K562 (cell line): ENCODE measurements around the gene GLYAT. TPM values are rescaled to one million over a fixed set of nuclear protein-coding genes. Genes with fewer than 3 reads are reported as not detected.

Experiments
- COPS2 ChIP-seq: fragments of 450-650 bp; conservative IDR thresholded peaks from 2 replicates; pipeline ENCODE4 v1.6.1; 2016; ENCODE audit warnings: mild to moderate bottlenecking, moderate library complexity
- HLTF ChIP-seq: fragments of 450-650 bp; IDR thresholded peaks from 2 replicates; pipeline ENCODE4 v1.6.1; 2016
- KLF10 ChIP-seq: fragments of 250-450 bp; sonication (Bioruptor Pico); IDR thresholded peaks from 2 replicates; pipeline ENCODE4 v1.6.1; 2021; ENCODE audit warnings: matching md5 sums
- MAFG ChIP-seq: fragments of 450-650 bp; conservative IDR thresholded peaks from 2 replicates; pipeline ENCODE4 v1.6.1; 2016; ENCODE audit warnings: missing genetic modification characterization, missing compliant biosample characterization
- MTA1 ChIP-seq: fragments of 450-650 bp; IDR thresholded peaks from 2 replicates; pipeline ENCODE4 v1.6.1; 2017; ENCODE audit warnings: borderline replicate concordance
- MYBL2 ChIP-seq, 2 experiments: fragments of 450-650 bp in 1 of 2; sonication (generic) in 1 of 2; formaldehyde crosslinking in 1 of 2; IDR thresholded peaks; 2 replicates each; pipeline versions ENCODE4 v1.6.1 to v1.8.1; 2017 to 2022; ENCODE audit warnings: borderline replicate concordance in 1 of 2, inconsistent platforms in 1 of 2, low read depth in 1 of 2, mild to moderate bottlenecking in 1 of 2, missing genetic modification reagents in 1 of 2, moderate library complexity in 1 of 2
- NCOA6 ChIP-seq: fragments of 450-650 bp; IDR thresholded peaks from 2 replicates; pipeline ENCODE4 v1.6.1; 2017; ENCODE audit warnings: mild to moderate bottlenecking
- PYGO2 ChIP-seq: fragments of 450-650 bp; IDR thresholded peaks from 2 replicates; pipeline ENCODE4 v1.6.1; 2016; ENCODE audit warnings: mild to moderate bottlenecking, missing genetic modification characterization, moderate library complexity, missing compliant biosample characterization
- RBM39 ChIP-seq: fragments of 200-400 bp; formaldehyde crosslinking; optimal IDR thresholded peaks from 2 replicates; pipeline ENCODE3; 2018; ENCODE audit warnings: low read depth, low read length
- TAF7 ChIP-seq: fragments of 450-650 bp; IDR thresholded peaks from 2 replicates; pipeline ENCODE4 v1.6.1; 2016; ENCODE audit warnings: missing genetic modification characterization, missing compliant biosample characterization
- TBP ChIP-seq: optimal IDR thresholded peaks from 2 replicates; pipeline ENCODE3; 2011; ENCODE audit warnings: low read depth, low read length, improper control_type of control experiment
- TCF3 ChIP-seq: sonication (generic); formaldehyde crosslinking; IDR thresholded peaks from 2 replicates; pipeline ENCODE4 v1.4.0; 2020; ENCODE audit warnings: mild to moderate bottlenecking, missing genetic modification reagents
- ZNF707 ChIP-seq: fragments of 250-450 bp; sonication (Bioruptor Pico); conservative IDR thresholded peaks from 2 replicates; pipeline ENCODE4 v1.8.0; 2022; ENCODE audit warnings: inconsistent platforms, mild to moderate bottlenecking, moderate library complexity
- polyA plus RNA-seq, 8 experiments: library from polyadenylated mRNA; depleted of rRNA in 4 of 8; stranded (reverse) in 5 of 8; unstranded in 3 of 8; fragments of >200 nt; fragmentation: Nextera tagmentation in 2 of 8; fragmentation: Illumina TruSeq in 1 of 8; extraction: Ambion mirVana in 2 of 8; extraction: Trizol in 1 of 8; gene quantifications; 2 replicates each; pipeline versions ENCODE4 v1.2.1 to v1.2.3, GENCODE V29; 2011 to 2014; ENCODE audit warnings: inconsistent platforms in 1 of 8, missing spikeins in 1 of 8
- total RNA-seq, 7 experiments: library from RNA; depleted of rRNA in 6 of 7; stranded (reverse); fragments of >200 nt in 6 of 7; fragmentation: Illumina TruSeq in 2 of 7; extraction: Trizol in 2 of 7; gene quantifications; 2 replicates each; pipeline versions ENCODE4 v1.2.1 to v1.2.3, GENCODE V29; 2011 to 2021; ENCODE audit warnings: low replicate concordance in 1 of 7
- TF ChIP-seq, protein P1 (sequence below), 2 experiments: fragments of 250-450 bp in 1 of 2; fragments of 450-650 bp in 1 of 2; sonication (Bioruptor Pico) in 1 of 2; IDR thresholded peaks; 2 replicates each; pipeline versions ENCODE4 v1.6.1 to v1.8.0; 2016 to 2021; ENCODE audit warnings: mild to moderate bottlenecking in 2 of 2, moderate library complexity in 2 of 2, missing compliant biosample characterization in 1 of 2, missing genetic modification characterization in 1 of 2
- TF ChIP-seq, protein P2 (sequence below): sonication (generic); formaldehyde crosslinking; IDR thresholded peaks from 2 replicates; pipeline ENCODE4 v1.8.0; 2022; ENCODE audit warnings: missing genetic modification reagents, mild to moderate bottlenecking, moderate library complexity, borderline replicate concordance
- TF ChIP-seq, protein P3 (sequence below): fragments of 200-800 bp; sonication (Bioruptor generic); IDR thresholded peaks from 2 replicates; pipeline ENCODE4 v1.6.1; 2017; ENCODE audit warnings: missing genetic modification characterization, missing compliant biosample characterization
- TF ChIP-seq, protein P4 (sequence below), 2 experiments: IDR thresholded peaks in 1 of 2; conservative IDR thresholded peaks in 1 of 2; 2 replicates each; pipeline ENCODE4 v1.6.1; 2016; ENCODE audit warnings: low read depth in 2 of 2, mild to moderate bottlenecking in 1 of 2, missing compliant biosample characterization in 1 of 2, missing genetic modification characterization in 1 of 2, moderate library complexity in 1 of 2
- TF ChIP-seq, protein P5 (sequence below): fragments of 250-450 bp; sonication (Bioruptor Pico); IDR thresholded peaks from 2 replicates; pipeline ENCODE4 v1.5.0; 2022; ENCODE audit warnings: mild to moderate bottlenecking

GLYAT gene
- total and polyA plus RNA-seq, 9 of the 15 experiments (the other 6 are each of a cell fraction or from before 2014, with no cell fraction given) = not detected

DNA sequence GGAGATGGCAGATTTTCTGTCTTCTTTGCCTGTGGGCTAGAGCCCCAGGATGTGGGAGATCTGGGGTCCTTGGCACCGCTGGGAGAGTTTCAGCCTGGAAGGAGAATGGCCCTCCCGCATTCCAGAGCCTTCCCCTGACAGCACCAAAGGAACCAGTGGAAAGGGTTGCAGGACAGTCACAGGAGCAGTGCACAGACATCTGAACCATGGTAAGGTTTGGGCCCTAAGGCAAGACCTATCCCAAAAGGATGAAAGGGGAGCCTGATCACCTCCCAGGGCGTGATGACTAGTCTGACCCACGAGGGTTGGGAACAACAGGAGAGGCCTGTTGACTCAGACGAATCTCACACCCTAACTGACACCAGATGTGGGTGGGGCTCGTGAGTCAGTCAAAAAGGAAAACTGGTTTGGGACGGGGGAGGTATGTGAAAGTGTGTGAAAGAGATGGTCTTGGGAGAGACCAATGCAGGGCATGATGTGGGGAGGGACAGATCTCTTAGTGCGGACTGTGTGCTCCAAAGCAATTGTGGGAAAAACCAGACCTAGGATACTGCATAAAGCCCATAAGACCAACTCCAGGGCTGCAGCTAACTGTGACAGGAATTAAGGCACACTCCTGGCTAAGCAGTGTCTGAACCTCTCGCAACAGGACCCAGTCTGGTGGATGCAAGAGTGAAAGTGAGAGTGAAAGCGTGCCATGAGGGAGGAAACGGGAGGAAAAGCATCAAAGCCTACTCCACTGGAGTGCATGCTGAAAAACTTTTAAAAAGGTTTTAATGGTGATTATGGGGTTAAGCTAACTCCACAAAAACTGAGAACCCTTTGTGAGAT lies 39.1 kb upstream of the GLYAT start (continued):
- TF ChIP-seq, protein P1, sequence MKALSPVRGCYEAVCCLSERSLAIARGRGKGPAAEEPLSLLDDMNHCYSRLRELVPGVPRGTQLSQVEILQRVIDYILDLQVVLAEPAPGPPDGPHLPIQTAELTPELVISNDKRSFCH (CRISPR knock-in tag; IDR thresholded peaks at IDR 0.05) = no peak
- TF ChIP-seq, protein P1 (tag; IDR thresholded peaks at IDR 0.05) = peak; percentile 54
- TF ChIP-seq, protein P2, sequence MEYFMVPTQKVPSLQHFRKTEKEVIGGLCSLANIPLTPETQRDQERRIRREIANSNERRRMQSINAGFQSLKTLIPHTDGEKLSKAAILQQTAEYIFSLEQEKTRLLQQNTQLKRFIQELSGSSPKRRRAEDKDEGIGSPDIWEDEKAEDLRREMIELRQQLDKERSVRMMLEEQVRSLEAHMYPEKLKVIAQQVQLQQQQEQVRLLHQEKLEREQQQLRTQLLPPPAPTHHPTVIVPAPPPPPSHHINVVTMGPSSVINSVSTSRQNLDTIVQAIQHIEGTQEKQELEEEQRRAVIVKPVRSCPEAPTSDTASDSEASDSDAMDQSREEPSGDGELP = peak; percentile 54; the same call in 1 of the 2 replicates
- no peak for TF ChIP-seq PYGO2 (tag)
- peak; percentile 57 for TF ChIP-seq MYBL2 (IDR thresholded peaks at IDR 0.05; ENCODE audit: low read depth)
- TF ChIP-seq MYBL2 (CRISPR knock-in tag; IDR thresholded peaks at IDR 0.05; ENCODE audit: borderline replicate concordance) = no peak
- TF ChIP-seq RBM39 = no peak
- 0 out of 2 replicates have a peak, but pooled peaks have one; percentile 8 for TF ChIP-seq ZNF707 (CRISPR knock-in tag)
- TF ChIP-seq, protein P3, sequence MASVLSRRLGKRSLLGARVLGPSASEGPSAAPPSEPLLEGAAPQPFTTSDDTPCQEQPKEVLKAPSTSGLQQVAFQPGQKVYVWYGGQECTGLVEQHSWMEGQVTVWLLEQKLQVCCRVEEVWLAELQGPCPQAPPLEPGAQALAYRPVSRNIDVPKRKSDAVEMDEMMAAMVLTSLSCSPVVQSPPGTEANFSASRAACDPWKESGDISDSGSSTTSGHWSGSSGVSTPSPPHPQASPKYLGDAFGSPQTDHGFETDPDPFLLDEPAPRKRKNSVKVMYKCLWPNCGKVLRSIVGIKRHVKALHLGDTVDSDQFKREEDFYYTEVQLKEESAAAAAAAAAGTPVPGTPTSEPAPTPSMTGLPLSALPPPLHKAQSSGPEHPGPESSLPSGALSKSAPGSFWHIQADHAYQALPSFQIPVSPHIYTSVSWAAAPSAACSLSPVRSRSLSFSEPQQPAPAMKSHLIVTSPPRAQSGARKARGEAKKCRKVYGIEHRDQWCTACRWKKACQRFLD (CRISPR knock-in tag) = peak; percentile 83; the same call in 1 of the 2 replicates
- TF ChIP-seq MTA1 = peak; percentile 55
- peak; percentile 68 for TF ChIP-seq TCF3 (CRISPR knock-in tag)
- TF ChIP-seq TBP = peak; percentile 61
- TF ChIP-seq MAFG (tag) = peak; percentile 69
- TF ChIP-seq, protein P4, sequence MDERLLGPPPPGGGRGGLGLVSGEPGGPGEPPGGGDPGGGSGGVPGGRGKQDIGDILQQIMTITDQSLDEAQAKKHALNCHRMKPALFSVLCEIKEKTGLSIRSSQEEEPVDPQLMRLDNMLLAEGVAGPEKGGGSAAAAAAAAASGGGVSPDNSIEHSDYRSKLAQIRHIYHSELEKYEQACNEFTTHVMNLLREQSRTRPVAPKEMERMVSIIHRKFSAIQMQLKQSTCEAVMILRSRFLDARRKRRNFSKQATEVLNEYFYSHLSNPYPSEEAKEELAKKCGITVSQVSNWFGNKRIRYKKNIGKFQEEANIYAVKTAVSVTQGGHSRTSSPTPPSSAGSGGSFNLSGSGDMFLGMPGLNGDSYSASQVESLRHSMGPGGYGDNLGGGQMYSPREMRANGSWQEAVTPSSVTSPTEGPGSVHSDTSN (CRISPR knock-in tag; IDR thresholded peaks at IDR 0.05; ENCODE audit: low read depth) = no peak
- TF ChIP-seq, protein P4 (tag; conservative IDR thresholded peaks at IDR 0.05; ENCODE audit: low read depth) = peak; percentile 73
- TF ChIP-seq TAF7 (tag) = peak; percentile 17; the same call in 1 of the 2 replicates
- no peak for TF ChIP-seq COPS2
- TF ChIP-seq KLF10 (CRISPR knock-in tag) = no peak
- TF ChIP-seq HLTF = 0 out of 2 replicates have a peak, but pooled peaks have one; percentile 23
- TF ChIP-seq, protein P5, sequence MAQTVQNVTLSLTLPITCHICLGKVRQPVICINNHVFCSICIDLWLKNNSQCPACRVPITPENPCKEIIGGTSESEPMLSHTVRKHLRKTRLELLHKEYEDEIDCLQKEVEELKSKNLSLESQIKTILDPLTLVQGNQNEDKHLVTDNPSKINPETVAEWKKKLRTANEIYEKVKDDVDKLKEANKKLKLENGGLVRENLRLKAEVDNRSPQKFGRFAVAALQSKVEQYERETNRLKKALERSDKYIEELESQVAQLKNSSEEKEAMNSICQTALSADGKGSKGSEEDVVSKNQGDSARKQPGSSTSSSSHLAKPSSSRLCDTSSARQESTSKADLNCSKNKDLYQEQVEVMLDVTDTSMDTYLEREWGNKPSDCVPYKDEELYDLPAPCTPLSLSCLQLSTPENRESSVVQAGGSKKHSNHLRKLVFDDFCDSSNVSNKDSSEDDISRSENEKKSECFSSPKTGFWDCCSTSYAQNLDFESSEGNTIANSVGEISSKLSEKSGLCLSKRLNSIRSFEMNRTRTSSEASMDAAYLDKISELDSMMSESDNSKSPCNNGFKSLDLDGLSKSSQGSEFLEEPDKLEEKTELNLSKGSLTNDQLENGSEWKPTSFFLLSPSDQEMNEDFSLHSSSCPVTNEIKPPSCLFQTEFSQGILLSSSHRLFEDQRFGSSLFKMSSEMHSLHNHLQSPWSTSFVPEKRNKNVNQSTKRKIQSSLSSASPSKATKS = peak; percentile 52; the same call in 1 of the 2 replicates
- TF ChIP-seq NCOA6 = no peak
